ENCODE results near the gene MKX. TPM values are rescaled to one million over a fixed set of nuclear protein-coding genes. Genes with fewer than 3 reads are reported as not detected.

MKX gene
- total RNA-seq, 1 donor = not detected

DNA sequence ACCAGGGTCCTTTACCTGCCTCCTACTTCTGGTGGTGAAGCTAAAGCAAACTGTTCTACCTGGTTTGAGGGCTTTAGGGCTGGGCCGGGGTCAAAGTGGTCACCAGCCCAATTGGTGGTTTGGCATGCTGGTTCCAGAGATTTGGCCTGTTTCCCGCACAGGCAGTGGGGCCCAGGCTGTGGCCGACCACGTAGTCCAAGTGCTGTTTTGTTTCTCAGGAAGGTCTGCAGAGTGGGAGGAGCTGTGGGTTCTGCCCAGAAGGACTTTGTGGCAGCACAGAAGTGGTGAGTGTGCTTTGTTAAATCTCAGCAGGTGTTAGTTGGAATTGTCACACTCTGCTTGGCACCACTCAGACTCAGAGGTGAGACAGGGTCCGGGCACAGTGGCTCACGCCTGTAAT is 85.8 kb downstream of the MKX start:
- no peak for DNase-seq (ENCODE audit: low read depth in 2 of 3, low spot score in 2 of 3)

GRCh38 chr10:27658788-27659187 is 86.8 kb downstream of the MKX start:
- no peak for DNase-seq (ENCODE audit: low read depth in 2 of 3, low spot score in 2 of 3)

DNA sequence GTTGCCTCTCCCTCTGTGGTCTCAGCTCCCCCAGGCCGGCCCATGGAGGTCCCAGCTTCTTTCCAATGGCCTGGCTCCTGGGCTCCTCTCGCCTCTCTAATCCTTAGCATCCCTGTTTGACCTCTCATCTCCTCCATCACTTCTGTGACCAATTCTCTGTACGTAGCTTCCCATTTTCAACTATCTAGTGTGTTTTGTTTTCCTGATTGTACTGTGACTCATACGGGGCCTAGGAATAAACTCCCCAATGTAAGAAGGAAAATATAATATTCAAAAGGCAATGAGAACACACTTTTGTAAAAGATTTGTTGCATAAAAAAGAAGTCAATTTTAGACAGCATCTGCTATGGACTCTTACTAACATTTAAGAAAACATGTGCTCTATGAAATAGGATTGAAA is 90.3 kb downstream of the MKX start:
- no peak for DNase-seq (ENCODE audit: low read depth in 2 of 3, low spot score in 2 of 3)

DNA sequence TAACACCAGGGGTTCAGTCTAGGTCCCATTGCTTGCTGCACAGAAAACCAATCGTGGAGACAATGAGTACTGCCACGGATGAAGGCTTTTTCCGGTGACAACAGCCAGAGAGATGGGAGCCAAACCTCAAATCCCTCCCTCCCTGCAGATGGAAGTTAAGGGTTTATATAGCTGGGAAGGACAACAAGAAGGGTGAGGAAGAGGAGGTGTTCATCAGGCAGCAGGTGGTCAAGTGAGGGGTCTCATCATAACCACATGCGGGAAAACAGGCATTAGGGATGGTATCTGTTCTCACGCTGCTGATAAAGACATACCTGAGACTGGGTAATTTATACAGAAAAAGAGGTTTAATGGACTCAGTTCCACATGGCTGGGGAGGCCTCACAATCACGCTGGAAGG is 91.3 kb downstream of the MKX start:
- DNase-seq (ENCODE audit: low read depth in 2 of 3, low spot score in 2 of 3) = no peak

DNA sequence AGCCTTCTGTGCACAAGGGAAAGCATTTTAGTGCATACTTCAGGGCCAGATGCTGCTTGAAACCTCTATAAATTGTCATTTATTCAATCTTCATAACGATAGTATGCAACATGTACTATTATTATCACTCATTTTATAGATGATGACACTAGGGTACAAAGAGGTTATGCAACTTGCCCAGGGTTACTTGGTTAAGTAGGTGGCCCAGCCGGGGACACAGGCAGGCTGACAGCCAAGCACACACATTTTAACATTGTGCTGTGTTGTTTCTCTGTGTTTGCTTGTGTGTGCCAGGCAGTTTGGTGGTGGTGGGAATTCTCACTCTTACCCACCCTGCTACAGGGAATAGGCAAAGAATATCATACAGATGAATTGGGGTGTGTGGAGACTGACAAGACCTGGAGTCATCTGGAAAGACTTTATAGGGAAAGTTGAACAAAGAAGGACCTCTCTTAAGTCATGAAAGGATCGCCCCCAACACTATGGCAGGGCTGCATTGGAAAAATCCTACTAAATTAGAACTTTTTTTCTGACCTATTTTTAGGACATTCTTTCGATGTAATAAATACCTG is 98.9 kb downstream of the MKX start:
- no peak for DNase-seq (ENCODE audit: low read depth in 2 of 3, low spot score in 2 of 3)

GRCh38 chr10:27646194-27646593 is 99.4 kb downstream of the MKX start:
- DNase-seq (ENCODE audit: low read depth in 2 of 3, low spot score in 2 of 3) = no peak

DNA sequence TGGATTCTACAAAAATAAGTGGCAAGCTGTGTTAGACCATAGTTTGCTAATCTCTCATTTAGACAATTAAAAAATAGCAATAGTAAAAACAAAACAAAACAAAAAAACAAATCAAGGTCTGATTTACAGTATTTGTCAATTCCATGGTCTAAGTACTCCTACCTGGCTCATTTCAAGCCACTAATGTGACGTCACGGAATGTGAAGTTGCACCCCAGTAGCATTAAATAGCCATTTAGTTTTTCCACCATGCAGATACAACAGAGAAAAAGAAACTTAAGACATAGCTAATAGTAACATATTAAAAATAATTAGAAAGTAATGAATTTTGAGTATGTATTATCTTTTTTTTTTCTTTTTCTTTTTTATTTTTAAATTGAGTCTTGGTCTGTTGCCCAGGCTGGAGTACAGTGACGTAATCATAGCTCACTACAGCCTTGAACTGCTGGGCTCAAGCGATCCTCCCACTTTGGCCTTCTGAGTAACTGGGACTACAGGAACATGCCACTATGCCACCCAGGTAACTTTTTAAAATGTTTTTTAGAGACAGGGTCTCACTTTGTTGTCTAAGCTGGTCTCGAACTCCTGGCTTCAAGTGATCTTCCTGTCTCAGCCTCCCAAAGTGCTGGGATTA is 101.2 kb downstream of the MKX start:
- no peak for DNase-seq (ENCODE audit: low read depth in 2 of 3, low spot score in 2 of 3)

- DNase-seq (ENCODE audit: low read depth in 2 of 3, low spot score in 2 of 3) = no peak
These were observed 102.3 kb downstream of the MKX start for GRCh38 chr10:27643301-27643700.

DNA sequence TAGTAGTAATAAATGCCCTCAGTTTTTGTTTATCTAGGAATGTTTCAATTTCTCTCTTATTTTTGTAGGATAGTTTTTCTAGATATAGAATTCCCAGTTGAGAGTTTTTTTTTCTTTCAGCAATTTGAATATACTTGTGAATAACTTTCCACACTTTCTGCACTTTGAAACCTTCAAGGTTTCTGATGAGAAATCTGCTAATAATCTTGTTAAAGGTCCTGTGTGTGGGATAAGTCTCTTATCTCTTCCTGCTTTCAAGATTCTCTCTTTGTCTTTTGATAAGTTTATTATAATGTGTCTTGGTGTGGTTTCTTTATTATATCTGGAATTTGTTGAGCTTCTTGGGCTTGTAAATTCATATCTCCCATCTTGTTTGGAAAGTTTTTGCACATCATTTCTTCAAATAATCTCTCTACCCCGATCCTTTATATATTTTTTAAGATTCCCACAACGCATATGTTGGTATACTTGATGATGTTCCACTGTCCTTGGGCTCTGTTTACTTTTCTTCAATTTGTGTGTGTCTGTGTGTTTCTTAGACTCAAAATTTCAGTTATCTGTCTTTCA is 103.5 kb downstream of the MKX start:
- no peak for DNase-seq (ENCODE audit: low read depth in 2 of 3, low spot score in 2 of 3)

DNA sequence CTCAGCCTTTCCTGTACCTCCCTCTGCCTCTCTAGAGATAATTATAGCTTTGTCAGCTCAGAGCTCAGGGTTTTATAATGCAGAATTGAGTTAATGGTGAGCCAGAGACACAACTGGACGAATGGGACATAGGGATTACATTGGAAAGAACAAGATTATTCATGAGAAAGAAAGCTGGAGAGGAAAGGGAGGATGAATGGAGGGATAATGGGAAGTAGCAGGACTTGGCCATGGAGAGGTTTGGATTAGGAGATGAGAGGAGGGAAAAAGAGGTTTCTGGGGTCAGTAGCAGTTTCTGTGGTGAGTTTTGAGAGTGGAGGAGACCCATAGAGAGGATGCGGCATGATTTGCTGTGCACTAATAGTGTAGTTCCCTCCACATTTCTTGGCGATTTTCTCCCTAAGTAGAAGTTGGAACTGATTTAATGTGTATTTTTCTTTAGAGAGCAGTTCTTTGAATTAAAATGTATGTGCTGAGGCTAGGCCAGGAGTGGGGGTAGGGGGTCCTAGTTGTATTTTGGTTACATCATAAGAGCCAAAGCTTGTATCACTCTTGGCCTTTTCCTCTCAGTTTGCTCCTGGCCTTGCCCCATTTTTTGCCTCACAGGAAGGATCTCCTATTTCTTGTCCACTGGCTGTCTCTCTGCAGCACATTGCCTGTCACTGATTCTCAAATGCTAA is 107.4 kb downstream of the MKX start:
- no peak for DNase-seq (ENCODE audit: low read depth in 2 of 3, low spot score in 2 of 3)

GRCh38 chr10:27637601-27638000 is 108.0 kb downstream of the MKX start:
- DNase-seq (ENCODE audit: low read depth in 2 of 3, low spot score in 2 of 3) = no peak

DNA sequence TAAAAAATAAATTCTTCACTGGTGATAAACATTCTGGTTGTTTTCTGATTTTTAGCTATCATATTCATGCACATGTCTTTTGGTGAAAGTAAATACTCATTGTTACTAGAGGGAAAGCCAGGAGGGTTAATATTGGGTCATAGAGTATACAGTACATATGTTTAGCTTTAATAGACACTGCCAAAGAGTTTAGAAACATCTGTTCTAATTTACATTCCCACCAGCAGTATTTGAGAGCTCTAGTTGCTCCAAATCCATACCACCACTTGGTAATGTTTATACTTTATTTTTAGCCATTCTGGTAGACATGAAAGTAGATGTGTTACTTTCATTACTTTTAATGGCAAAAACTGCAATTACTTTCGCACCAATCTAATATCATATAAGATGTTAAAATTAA is 108.8 kb downstream of the MKX start:
- DNase-seq (ENCODE audit: low read depth in 2 of 3, low spot score in 2 of 3) = no peak

- DNase-seq (ENCODE audit: low read depth in 2 of 3, low spot score in 2 of 3) = no peak
These were observed 109.8 kb downstream of the MKX start for GRCh38 chr10:27635699-27636270.

GRCh38 chr10:27635290-27635689 is 110.3 kb downstream of the MKX start:
- DNase-seq (ENCODE audit: low read depth in 2 of 3, low spot score in 2 of 3) = no peak

DNA sequence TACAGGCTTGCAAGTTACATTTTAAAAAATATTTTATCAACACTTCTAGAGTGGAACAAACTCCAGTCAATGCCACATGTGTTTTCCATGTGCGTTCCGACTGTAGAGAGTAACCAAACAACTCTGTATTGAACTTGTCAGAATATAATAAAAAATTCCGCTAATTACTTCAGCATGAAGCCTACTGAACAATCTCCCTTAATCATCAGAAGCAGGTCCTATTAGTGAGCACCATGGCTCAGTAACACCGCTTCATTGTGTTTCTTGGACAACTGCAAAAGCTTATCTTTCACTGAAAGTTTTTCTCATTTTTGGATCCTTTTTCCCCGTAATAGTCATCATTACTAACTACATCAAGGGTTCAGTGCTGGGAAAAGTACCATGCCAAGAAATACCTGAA is 117.0 kb downstream of the MKX start:
- DNase-seq (ENCODE audit: low read depth in 2 of 3, low spot score in 2 of 3) = no peak

- DNase-seq (ENCODE audit: low read depth in 2 of 3, low spot score in 2 of 3) = no peak
These were observed 118.7 kb downstream of the MKX start for GRCh38 chr10:27626890-27627289.

DNA sequence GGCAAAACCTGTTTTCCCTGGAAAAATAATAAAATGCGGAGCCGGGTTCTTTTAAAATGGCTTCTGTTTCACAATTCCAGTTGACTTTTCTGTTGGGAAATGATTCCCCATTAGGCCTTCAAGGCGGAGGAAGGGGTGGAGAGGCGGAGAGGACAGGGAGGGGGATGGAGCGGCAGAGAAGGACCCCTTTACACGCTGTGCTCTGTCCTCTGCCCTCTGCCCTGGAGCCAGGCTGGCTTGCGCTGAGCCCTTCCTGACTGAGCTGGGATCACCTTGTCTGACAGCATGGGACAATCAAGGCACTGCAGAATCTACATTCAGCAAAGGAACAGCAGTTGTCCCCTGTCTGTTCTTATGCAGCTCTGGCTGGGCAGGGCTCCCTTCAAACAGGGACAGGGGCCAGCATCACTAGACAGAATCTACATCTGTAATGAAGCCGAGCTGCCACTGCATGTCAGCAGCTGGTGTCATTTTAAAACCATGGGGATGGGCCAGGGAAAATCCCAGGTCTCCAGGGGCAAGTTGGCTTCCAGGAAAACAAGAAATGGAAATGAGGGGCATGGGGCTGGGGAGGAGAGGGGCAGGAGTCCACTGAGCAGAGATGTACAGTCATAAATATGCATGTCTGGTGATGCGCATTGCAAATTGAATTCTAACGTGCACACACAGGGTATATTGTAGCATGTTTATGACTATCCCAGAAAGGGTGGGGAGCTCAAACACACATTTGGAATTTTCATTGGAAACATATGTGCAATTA is 120.0 kb downstream of the MKX start:
- no peak for DNase-seq (ENCODE audit: low read depth in 2 of 3, low spot score in 2 of 3)

DNA sequence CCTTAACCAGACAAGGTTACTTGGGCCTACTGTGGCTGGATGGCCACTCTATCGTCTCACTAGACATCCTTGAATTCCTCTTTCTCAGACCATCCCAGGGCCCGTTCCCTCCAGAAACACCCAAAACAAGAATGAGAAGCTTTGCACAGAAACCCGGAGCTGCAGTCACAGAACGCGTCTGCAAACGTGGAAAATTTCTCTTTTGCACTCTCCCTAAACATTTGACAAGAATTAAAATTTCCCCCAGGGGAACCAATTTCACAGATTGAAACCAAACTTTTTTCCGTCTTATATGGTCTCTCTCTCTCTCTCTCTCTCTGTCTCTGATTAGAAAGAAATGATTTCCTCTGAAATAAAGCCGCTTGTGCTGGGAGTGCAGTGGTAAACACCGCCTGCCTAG is 120.7 kb downstream of the MKX start:
- DNase-seq (ENCODE audit: low read depth in 2 of 3, low spot score in 2 of 3) = no peak

Measured in hematopoietic multipotent progenitor cell (in vitro differentiated cells).